Endothelial cell of umbilical vein (primary cell): Measurements from ENCODE around the gene ALK.

Source experiments
- CTCF ChIP-seq, 2 donors: IDR thresholded peaks; 1 replicate in 1 of 2; 2 replicates in 1 of 2; pipeline ENCODE4 v1.5.1; 2011; ENCODE audit warnings: low read length in 2 of 2, mild to moderate bottlenecking in 2 of 2, moderate library complexity in 2 of 2, control low read depth in 1 of 2, inconsistent platforms in 1 of 2, low read depth in 1 of 2; ENCODE audit not compliant: insufficient read depth in 1 of 2; ENCODE audit errors: extremely low read depth in 1 of 2
- JUN ChIP-seq: IDR thresholded peaks from 2 replicates; pipeline ENCODE4 v1.6.1; 2011; ENCODE audit warnings: borderline replicate concordance, low read depth; ENCODE audit not compliant: insufficient read length, insufficient read depth

GRCh38 chr2:29517413-29517812 is 404.0 kb downstream of the ALK start:
- TF ChIP-seq JUN (no peak), CTCF (IDR thresholded peaks at IDR 0.05; ENCODE audit: extremely low read depth in 1 of 2, insufficient read depth in 1 of 2, low read depth in 1 of 2, low read length in 2 of 2) (no peak)
